ENCODE results near the gene PPP1R1C.

DNA sequence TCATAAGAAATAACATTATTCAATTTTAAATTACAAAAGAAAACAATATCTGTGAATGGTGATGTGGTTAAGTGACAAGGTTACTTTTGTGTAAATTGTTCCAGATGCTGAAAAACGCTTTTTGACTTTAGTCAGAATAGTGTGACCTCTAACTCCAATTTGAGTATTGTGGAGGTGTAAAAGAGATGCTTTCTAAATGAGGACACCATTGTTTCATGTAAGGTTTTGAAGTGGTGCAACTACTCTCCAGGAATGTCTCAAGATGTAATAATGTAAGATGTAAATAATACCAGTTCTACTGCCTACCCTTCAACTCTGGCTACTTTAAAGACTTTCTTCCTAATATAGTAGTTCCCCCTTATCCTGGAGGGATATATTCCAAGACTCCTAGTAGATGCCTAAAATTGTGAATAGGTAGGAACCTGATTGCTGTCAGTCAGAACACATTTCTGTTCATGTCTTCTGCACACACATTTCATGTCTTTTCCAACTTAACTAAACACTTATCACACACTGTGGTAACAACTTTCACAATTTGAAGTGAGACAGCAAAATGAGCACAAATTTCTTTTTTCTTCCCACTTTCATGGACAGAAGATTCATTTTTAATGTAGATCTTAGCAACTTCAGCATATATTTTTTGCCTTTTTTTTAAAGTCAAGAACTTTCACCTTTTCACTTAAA, 39.1 kb upstream of the PPP1R1C start:
- TF ChIP-seq POLR2A (IDR thresholded peaks at IDR 0.05) = no peak
- TF ChIP-seq, protein P1, sequence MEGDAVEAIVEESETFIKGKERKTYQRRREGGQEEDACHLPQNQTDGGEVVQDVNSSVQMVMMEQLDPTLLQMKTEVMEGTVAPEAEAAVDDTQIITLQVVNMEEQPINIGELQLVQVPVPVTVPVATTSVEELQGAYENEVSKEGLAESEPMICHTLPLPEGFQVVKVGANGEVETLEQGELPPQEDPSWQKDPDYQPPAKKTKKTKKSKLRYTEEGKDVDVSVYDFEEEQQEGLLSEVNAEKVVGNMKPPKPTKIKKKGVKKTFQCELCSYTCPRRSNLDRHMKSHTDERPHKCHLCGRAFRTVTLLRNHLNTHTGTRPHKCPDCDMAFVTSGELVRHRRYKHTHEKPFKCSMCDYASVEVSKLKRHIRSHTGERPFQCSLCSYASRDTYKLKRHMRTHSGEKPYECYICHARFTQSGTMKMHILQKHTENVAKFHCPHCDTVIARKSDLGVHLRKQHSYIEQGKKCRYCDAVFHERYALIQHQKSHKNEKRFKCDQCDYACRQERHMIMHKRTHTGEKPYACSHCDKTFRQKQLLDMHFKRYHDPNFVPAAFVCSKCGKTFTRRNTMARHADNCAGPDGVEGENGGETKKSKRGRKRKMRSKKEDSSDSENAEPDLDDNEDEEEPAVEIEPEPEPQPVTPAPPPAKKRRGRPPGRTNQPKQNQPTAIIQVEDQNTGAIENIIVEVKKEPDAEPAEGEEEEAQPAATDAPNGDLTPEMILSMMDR (IDR thresholded peaks at IDR 0.05) = no peak
